H4 (cell line): ENCODE measurements around the gene PDE3A. TPM values are rescaled to one million over a fixed set of nuclear protein-coding genes. Genes with fewer than 3 reads are reported as not detected.
"Not testable (repeated sequence)": the region's sequence is repeated elsewhere in the genome, so short reads cannot be mapped to it uniquely, and the experiment has no call there.

ENCODE experiments used
- DNase-seq: peaks from one replicate; pipeline ENCODE4 v3.0.0-alpha.2; 2015; ENCODE audit warnings: low spot score
- total RNA-seq: library from RNA; depleted of rRNA; stranded (reverse); fragments of >200 nt; shearing (Covaris generic); gene quantifications from 2 replicates; pipeline ENCODE4 v1.2.3, GENCODE V29; 2014

The PDE3A gene
- total RNA-seq, 1 experiment from 2014 or later, result 8.9 TPM

- DNase-seq, result not testable (repeated sequence)
These were observed 183.6 kb downstream of the PDE3A start for GRCh38 chr12:20551742-20552442.

GRCh38 chr12:20552586-20552985, 184.2 kb downstream of the PDE3A start:
- not testable (repeated sequence) for DNase-seq

- no peak for DNase-seq
These were observed 186.7 kb downstream of the PDE3A start for GRCh38 chr12:20555015-20555414.

- DNase-seq, result no peak
These were observed 187.4 kb downstream of the PDE3A start for GRCh38 chr12:20555771-20556170.

- no peak for DNase-seq
These were observed 188.8 kb downstream of the PDE3A start for GRCh38 chr12:20557096-20557495.

GRCh38 chr12:20560935-20561334, 192.6 kb downstream of the PDE3A start:
- DNase-seq, result no peak

GRCh38 chr12:20561871-20562270, 193.5 kb downstream of the PDE3A start:
- DNase-seq, result no peak

GRCh38 chr12:20567413-20567812, 199.1 kb downstream of the PDE3A start:
- DNase-seq, result no peak

- DNase-seq, result no peak
These were observed 204.1 kb downstream of the PDE3A start for GRCh38 chr12:20572451-20572850.

GRCh38 chr12:20576528-20576927, 208.2 kb downstream of the PDE3A start:
- DNase-seq, result no peak

GRCh38 chr12:20577054-20577453, 208.7 kb downstream of the PDE3A start:
- no peak for DNase-seq

- no peak for DNase-seq
These were observed 209.8 kb downstream of the PDE3A start for GRCh38 chr12:20578142-20578541.

GRCh38 chr12:20585055-20585625, 216.8 kb downstream of the PDE3A start:
- no peak for DNase-seq

GRCh38 chr12:20585913-20586312, 217.6 kb downstream of the PDE3A start:
- no peak for DNase-seq

- no peak for DNase-seq
These were observed 219.7 kb downstream of the PDE3A start for GRCh38 chr12:20588042-20588441.

GRCh38 chr12:20590570-20590969, 222.2 kb downstream of the PDE3A start:
- no peak for DNase-seq

- DNase-seq, result no peak
These were observed 224.2 kb downstream of the PDE3A start for GRCh38 chr12:20592556-20592955.

- DNase-seq, result no peak
These were observed 225.3 kb downstream of the PDE3A start for GRCh38 chr12:20593611-20594010.

GRCh38 chr12:20596061-20596460, 227.7 kb downstream of the PDE3A start:
- no peak for DNase-seq

- no peak for DNase-seq
These were observed 231.4 kb downstream of the PDE3A start for GRCh38 chr12:20599757-20600156.

GRCh38 chr12:20601668-20602280, 233.4 kb downstream of the PDE3A start:
- DNase-seq, result peak; percentile 23

GRCh38 chr12:20602641-20603391, 234.5 kb downstream of the PDE3A start:
- DNase-seq, result peak; percentile 11
